ENCODE measurements around the gene ETS1. TPM values are rescaled to one million over a fixed set of nuclear protein-coding genes. Genes with fewer than 3 reads are reported as not detected.

ETS1 gene
- total RNA-seq, 6 experiments from 2014 or later, result 14.2 to 37.2 (median 23.3) TPM

GRCh38 chr11:128493570-128493965 lies 93.8 kb downstream of the ETS1 start:
- Histone ChIP-seq H3K4me3 (no peak overlapping the region), H3K27ac (peak overlapping the region in 1 of 3 donors; percentile 13), H3K36me3 (no peaks in the 10 kb centered on the region), H3K4me1 (peaks cover 0 to 39% (median 11%) of the 10 kb centered on the region in 4 donors), H3K9me3 (no peaks in the 10 kb centered on the region), H3K27me3 (no peaks in the 10 kb centered on the region)
- DNase-seq, result no peak
- TF ChIP-seq CTCF (IDR thresholded peaks at IDR 0.05), result no peak
- TF ChIP-seq POLR2A (IDR thresholded peaks at IDR 0.05), result no peak
- WGBS (ENCODE audit: insufficient coverage, low coverage, low lambda C conversion rate, missing lambda C conversion rate), result 49% methylated on average over 2 of the region's 2 CpGs
- ATAC-seq, result no peak
- intact Hi-C loops (cut with DNase I), result no loop called here

- Histone ChIP-seq H3K27ac (peak overlapping the region in 1 of 3 donors; percentile 13), H3K4me1 (peaks cover 0 to 44% (median 9%) of the 10 kb centered on the region in 4 donors), H3K4me3 (no peak overlapping the region), H3K9me3 (no peaks in the 10 kb centered on the region), H3K27me3 (no peaks in the 10 kb centered on the region), H3K36me3 (no peaks in the 10 kb centered on the region)
- no peak for TF ChIP-seq CTCF (IDR thresholded peaks at IDR 0.05)
- TF ChIP-seq POLR2A (IDR thresholded peaks at IDR 0.05), result no peak
- ATAC-seq (no peak), DNase-seq (no peak)
- intact Hi-C loops (cut with DNase I), result no loop called here
- WGBS (ENCODE audit: insufficient coverage, low coverage, low lambda C conversion rate, missing lambda C conversion rate), result 64% methylated on average over 3 of the region's 5 CpGs
Observed at GRCh38 chr11:128492903-128493569, 94.3 kb downstream of the ETS1 start.

- Histone ChIP-seq H3K9me3 (no peaks in the 10 kb centered on the region), H3K27ac (no peak overlapping the region), H3K27me3 (no peaks in the 10 kb centered on the region), H3K4me3 (no peak overlapping the region), H3K4me1 (peaks cover 0 to 39% (median 6%) of the 10 kb centered on the region in 4 donors), H3K36me3 (no peaks in the 10 kb centered on the region)
- WGBS (ENCODE audit: insufficient coverage, low coverage, low lambda C conversion rate, missing lambda C conversion rate), result 43% methylated on average over 2 of the region's 2 CpGs
- ATAC-seq (peak in 1 of 4 donors; percentile 10), DNase-seq (no peak)
- intact Hi-C loops (cut with DNase I), result no loop called here
- TF ChIP-seq CTCF (IDR thresholded peaks at IDR 0.05), result no peak
- TF ChIP-seq POLR2A (IDR thresholded peaks at IDR 0.05), result no peak
Observed at GRCh38 chr11:128492461-128492860, 94.9 kb downstream of the ETS1 start.

GRCh38 chr11:128491195-128491936 lies 96.0 kb downstream of the ETS1 start:
- H3K27me3 ChIP-seq, result no peaks in the 10 kb centered on the region
- TF ChIP-seq CTCF (IDR thresholded peaks at IDR 0.05) (no peak), POLR2A (IDR thresholded peaks at IDR 0.05) (no peak)
- WGBS (ENCODE audit: insufficient coverage, low coverage, low lambda C conversion rate, missing lambda C conversion rate), result 33% methylated on average over 3 of the region's 3 CpGs
- peaks cover 0 to 28% (median under 1%) of the 10 kb centered on the region in 4 donors for H3K4me1 ChIP-seq
- ATAC-seq (peak in 1 of 4 donors; percentile 13), DNase-seq (no peak)
- H3K4me3 ChIP-seq, result no peak overlapping the region
- H3K9me3 ChIP-seq, result no peaks in the 10 kb centered on the region
- H3K36me3 ChIP-seq, result no peaks in the 10 kb centered on the region
- H3K27ac ChIP-seq, result no peak overlapping the region
- intact Hi-C loops (cut with DNase I), result no loop called here
